Thyroid gland (tissue), 4 donors: ENCODE data around the gene TBRG4. TPM values are rescaled to one million over a fixed set of nuclear protein-coding genes. Genes with fewer than 3 reads are reported as not detected.

Experiments used
- DNase-seq, 2 donors: peaks; one replicate each; pipeline ENCODE4 v3.0.0-alpha.2; 2019
- H3K27ac ChIP-seq, 3 donors: fragments of 200-600 bp; sonication (generic); 1 replicate in 2 of 3; 2 replicates in 1 of 3; pipeline ENCODE4 v1.5.1; 2016 to 2019; ENCODE audit warnings: mild to moderate bottlenecking in 1 of 3, moderate library complexity in 1 of 3
- H3K27me3 ChIP-seq: fragments of 200-600 bp; sonication (generic); one replicate; pipeline ENCODE4 v1.5.1; 2019
- H3K36me3 ChIP-seq, 2 donors: fragments of 200-600 bp; sonication (generic); one replicate each; pipeline ENCODE4 v1.5.1; 2016 to 2019
- H3K4me1 ChIP-seq, 2 donors: fragments of 200-600 bp; sonication (generic); one replicate each; pipeline ENCODE4 v1.5.1; 2017 to 2019
- H3K4me3 ChIP-seq, 3 donors: fragments of 200-600 bp; sonication (generic); replicated peaks in 1 of 3; 1 replicate in 2 of 3; 2 replicates in 1 of 3; pipeline ENCODE4 v1.5.1; 2016; ENCODE audit warnings: mild to moderate bottlenecking in 1 of 3
- H3K9me3 ChIP-seq: fragments of 200-600 bp; sonication (generic); one replicate; pipeline ENCODE4 v1.5.1; 2017
- POLR2A ChIP-seq, 2 donors: fragments of 450-650 bp; IDR thresholded peaks; one replicate each; pipeline ENCODE4 v1.6.1; 2017; ENCODE audit warnings: antibody characterized with exemption in 2 of 2, mild to moderate bottlenecking in 2 of 2, moderate library complexity in 1 of 2
- WGBS, 2 donors: methylation state at CpG; one replicate each; pipeline ENCODE4 v1.1.5; 2017; 5-methylcytosine and 5-hydroxymethylcytosine counted together
- intact Hi-C: fragments of 100-400 bp; cut with DNase I; formaldehyde crosslinking; loops from one replicate; pipeline ENCODE4 v1.15.1; 2023
- total RNA-seq, 4 donors: library from RNA; depleted of rRNA; stranded (reverse); fragments of >200 nt; gene quantifications; one replicate each; pipeline ENCODE4 v1.2.3, GENCODE V29; 2016
- TF ChIP-seq, protein P1 (sequence below), 6 experiments: fragments of 200-600 bp in 3 of 6; fragments of 450-650 bp in 3 of 6; sonication (generic) in 3 of 6; IDR thresholded peaks; one replicate each; pipeline ENCODE4 v1.5.1; 2016 to 2019; ENCODE audit warnings: antibody characterized with exemption in 6 of 6, mild to moderate bottlenecking in 2 of 6, inconsistent platforms in 1 of 6, moderate library complexity in 1 of 6

TBRG4 gene
- total RNA-seq, 4 donors from 2014 or later: 40.0 to 57.6 (median 49.3) TPM

DNA sequence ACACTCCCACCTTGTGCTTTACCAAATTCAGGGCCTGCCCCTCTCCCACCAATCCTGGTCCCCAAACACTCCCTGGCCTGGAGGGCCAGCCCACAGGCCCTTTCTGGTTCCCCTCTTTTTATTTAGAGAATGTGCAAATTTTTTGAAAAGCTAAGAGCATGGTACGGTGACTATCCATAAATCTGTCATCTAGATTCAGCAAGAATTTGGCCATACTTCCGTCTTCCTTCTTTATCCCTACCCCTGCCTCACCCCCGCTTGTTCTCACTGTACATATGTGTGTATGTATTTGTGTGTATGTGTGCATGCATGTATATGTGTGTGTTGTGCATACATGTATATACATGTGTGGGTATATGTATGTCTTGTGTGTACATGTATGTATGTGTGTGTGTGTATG is 8.1 kb upstream of the TBRG4 start:
- intact Hi-C loops: no loop called here
- WGBS, 2 donors: 91 to 94% methylated on average over 3 of the region's 3 CpGs
- TF ChIP-seq, protein P1, sequence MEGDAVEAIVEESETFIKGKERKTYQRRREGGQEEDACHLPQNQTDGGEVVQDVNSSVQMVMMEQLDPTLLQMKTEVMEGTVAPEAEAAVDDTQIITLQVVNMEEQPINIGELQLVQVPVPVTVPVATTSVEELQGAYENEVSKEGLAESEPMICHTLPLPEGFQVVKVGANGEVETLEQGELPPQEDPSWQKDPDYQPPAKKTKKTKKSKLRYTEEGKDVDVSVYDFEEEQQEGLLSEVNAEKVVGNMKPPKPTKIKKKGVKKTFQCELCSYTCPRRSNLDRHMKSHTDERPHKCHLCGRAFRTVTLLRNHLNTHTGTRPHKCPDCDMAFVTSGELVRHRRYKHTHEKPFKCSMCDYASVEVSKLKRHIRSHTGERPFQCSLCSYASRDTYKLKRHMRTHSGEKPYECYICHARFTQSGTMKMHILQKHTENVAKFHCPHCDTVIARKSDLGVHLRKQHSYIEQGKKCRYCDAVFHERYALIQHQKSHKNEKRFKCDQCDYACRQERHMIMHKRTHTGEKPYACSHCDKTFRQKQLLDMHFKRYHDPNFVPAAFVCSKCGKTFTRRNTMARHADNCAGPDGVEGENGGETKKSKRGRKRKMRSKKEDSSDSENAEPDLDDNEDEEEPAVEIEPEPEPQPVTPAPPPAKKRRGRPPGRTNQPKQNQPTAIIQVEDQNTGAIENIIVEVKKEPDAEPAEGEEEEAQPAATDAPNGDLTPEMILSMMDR (IDR thresholded peaks at IDR 0.05): no peak
- no peak for TF ChIP-seq POLR2A (IDR thresholded peaks at IDR 0.05)
- no peaks in the 10 kb centered on the region for H3K9me3 ChIP-seq
- no peak overlapping the region for H3K27ac ChIP-seq
- no peaks in the 10 kb centered on the region for H3K36me3 ChIP-seq
- H3K4me3 ChIP-seq: no peak overlapping the region
- no peak for DNase-seq
- H3K27me3 ChIP-seq: no peaks in the 10 kb centered on the region
- no peaks in the 10 kb centered on the region for H3K4me1 ChIP-seq

DNA sequence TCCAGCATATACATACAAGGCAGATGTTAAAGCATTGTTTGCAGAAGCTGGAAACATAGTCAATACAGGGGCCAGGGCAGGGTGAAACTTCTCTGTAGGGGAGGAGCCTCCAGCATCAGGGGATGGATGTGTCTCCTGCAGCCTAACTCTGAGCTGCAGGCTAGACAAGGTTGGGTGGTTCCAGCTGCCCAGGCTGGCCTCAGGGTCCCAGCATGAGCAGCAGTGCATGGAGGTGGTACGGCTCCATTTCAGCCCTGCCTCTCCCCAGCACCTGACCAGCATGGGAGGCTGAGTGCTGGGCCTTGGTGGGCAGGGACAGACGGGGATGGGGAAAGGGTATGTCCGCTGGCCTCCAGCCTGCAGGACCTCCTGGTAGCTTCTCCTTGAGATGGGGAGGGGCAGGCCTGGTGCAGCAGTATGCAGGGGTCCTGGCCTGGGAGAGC is 7.4 kb upstream of the TBRG4 start:
- intact Hi-C loops: no loop called here
- Histone ChIP-seq H3K4me3 (no peak overlapping the region), H3K27me3 (no peaks in the 10 kb centered on the region), H3K27ac (no peak overlapping the region), H3K9me3 (no peaks in the 10 kb centered on the region), H3K36me3 (no peaks in the 10 kb centered on the region), H3K4me1 (no peaks in the 10 kb centered on the region)
- TF ChIP-seq, protein P1 (IDR thresholded peaks at IDR 0.05): no peak
- no peak for TF ChIP-seq POLR2A (IDR thresholded peaks at IDR 0.05)
- no CpG with 5 or more reads among the region's 3 CpGs for WGBS, 2 donors
- no peak for DNase-seq

DNA sequence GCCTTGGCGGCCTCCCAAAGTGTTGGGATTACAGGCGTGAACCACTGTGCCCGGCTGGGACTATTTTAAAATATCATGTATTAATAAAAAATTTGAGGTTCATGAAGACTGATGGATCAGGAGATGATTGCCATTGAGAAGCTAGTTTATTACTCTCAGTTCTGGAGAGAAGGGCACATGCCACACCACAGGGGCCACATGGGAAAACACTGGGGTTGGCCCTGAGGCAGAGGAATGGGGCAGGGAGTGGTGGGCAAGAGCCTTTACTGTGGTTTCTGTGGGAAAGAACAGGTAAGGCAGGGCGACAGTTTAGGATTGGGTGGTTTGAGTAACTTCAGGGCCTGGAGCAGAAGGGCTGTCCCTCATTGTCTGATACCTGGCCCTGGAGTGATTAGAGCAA is 6.8 kb upstream of the TBRG4 start:
- TF ChIP-seq POLR2A (IDR thresholded peaks at IDR 0.05): no peak
- TF ChIP-seq, protein P1 (IDR thresholded peaks at IDR 0.05): no peak
- DNase-seq: no peak
- H3K27ac ChIP-seq: no peak overlapping the region
- intact Hi-C loops: no loop called here
- H3K4me1 ChIP-seq: no peaks in the 10 kb centered on the region
- H3K36me3 ChIP-seq: no peaks in the 10 kb centered on the region
- no peak overlapping the region for H3K4me3 ChIP-seq
- no peaks in the 10 kb centered on the region for H3K27me3 ChIP-seq
- WGBS, 2 donors: 89% methylated on average over 4 of the region's 4 CpGs
- H3K9me3 ChIP-seq: no peaks in the 10 kb centered on the region

DNA sequence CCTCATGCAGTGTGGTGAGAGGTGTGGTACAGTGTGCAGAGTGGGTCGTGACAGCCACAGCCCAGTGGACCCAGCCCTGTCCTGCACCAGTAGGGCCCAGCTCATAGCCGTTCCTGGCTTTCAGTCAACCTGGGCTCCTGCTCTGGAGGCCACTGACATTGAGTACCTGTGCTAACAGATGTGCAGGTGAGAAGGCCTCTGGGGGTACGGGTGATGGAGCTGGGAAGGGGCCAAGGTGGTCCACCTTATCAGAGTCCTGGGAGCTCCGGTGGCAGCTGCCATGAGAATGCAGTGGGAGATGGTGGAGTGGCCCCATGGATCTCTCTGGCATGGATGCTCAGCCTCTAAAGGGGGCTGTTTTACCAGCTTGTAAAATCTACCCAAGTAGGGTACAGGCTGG is 6.1 kb upstream of the TBRG4 start:
- Histone ChIP-seq H3K4me1 (no peaks in the 10 kb centered on the region), H3K36me3 (no peaks in the 10 kb centered on the region), H3K9me3 (no peaks in the 10 kb centered on the region), H3K27ac (no peak overlapping the region), H3K4me3 (no peak overlapping the region), H3K27me3 (no peaks in the 10 kb centered on the region)
- no peak for DNase-seq
- intact Hi-C loops: no loop called here
- TF ChIP-seq, protein P1 (IDR thresholded peaks at IDR 0.05): no peak
- no peak for TF ChIP-seq POLR2A (IDR thresholded peaks at IDR 0.05)
- WGBS, 2 donors: 88 to 93% methylated on average over 2 to 3 of the region's 4 CpGs

DNA sequence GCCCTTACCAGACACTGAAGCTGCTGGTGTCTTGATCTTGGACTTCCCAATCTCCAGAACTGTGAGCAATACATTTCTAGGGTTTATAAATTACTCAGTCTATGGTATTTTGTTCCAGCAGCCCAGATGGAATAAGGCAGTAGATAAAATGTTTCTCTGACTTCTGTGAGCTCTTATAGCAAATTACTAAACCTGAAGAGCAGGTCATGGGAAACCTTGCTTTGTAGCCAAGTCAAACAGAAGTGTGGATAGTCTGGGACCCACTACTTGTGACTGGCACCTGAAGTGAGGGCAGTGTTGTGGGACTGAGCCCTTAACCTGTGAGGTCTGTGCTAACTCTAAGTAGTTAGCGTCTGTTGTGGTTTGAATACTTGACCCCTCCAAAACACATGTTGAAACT is 4.6 kb upstream of the TBRG4 start:
- intact Hi-C loops: no loop called here
- no peak for DNase-seq

More for the DNA sequence above, 4.6 kb upstream of the TBRG4 start:
- Histone ChIP-seq H3K9me3 (no peaks in the 10 kb centered on the region), H3K27me3 (no peaks in the 10 kb centered on the region), H3K4me1 (peaks cover 4 to 5% of the 10 kb centered on the region in 2 donors), H3K4me3 (no peak overlapping the region), H3K27ac (no peak overlapping the region), H3K36me3 (no peaks in the 10 kb centered on the region)
- TF ChIP-seq POLR2A (IDR thresholded peaks at IDR 0.05): no peak
- TF ChIP-seq, protein P1 (IDR thresholded peaks at IDR 0.05): no peak
- 55 to 58% methylated on average over 1 of the region's 1 CpG for WGBS, 2 donors
